Cardiac septum (tissue), 1 donor: ENCODE data around the gene DES. TPM values are rescaled to one million over a fixed set of nuclear protein-coding genes. Genes with fewer than 3 reads are reported as not detected.

Experiments
- DNase-seq: peaks from one replicate; pipeline ENCODE4 v3.0.0-alpha.2; 2020; ENCODE audit warnings: low spot score
- intact Hi-C: fragments of 100-400 bp; cut with DNase I; formaldehyde crosslinking; loops from one replicate; pipeline ENCODE4 v1.14.0; 2022
- total RNA-seq: library from RNA; stranded (reverse); fragmentation: NEBNext Ultra II Directional; extraction: Animal tissue kit (Norgen Biotek cat#: 25700); gene quantifications from one replicate; pipeline ENCODE4 v1.2.1, GENCODE V29; 2021
- donor health status: DM: no; HTN: no; CAD: no.

The DES gene
- total RNA-seq, 1 donor from 2014 or later, result 21,230 TPM

DNA sequence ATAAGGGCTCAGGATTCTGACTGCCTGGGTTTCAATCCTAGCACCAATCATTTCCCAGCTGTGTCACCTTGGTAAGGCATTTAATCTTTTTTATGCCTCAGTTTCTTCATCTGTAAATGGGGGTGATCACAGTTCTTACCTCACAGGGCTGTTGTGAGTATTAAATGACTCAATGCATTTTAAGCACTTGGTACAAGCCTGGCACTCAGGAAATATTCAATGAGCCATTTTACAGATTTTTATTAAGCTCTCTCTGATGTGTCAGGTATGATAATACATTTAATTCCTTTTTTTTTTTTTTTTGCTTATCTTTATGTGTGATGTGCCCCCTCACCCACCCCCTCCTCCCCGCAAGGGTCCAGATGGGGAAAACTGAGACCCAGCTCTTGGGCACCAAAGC, 28.5 kb downstream of the DES start:
- intact Hi-C loops, result no loop called here
- DNase-seq, result no peak

DNA sequence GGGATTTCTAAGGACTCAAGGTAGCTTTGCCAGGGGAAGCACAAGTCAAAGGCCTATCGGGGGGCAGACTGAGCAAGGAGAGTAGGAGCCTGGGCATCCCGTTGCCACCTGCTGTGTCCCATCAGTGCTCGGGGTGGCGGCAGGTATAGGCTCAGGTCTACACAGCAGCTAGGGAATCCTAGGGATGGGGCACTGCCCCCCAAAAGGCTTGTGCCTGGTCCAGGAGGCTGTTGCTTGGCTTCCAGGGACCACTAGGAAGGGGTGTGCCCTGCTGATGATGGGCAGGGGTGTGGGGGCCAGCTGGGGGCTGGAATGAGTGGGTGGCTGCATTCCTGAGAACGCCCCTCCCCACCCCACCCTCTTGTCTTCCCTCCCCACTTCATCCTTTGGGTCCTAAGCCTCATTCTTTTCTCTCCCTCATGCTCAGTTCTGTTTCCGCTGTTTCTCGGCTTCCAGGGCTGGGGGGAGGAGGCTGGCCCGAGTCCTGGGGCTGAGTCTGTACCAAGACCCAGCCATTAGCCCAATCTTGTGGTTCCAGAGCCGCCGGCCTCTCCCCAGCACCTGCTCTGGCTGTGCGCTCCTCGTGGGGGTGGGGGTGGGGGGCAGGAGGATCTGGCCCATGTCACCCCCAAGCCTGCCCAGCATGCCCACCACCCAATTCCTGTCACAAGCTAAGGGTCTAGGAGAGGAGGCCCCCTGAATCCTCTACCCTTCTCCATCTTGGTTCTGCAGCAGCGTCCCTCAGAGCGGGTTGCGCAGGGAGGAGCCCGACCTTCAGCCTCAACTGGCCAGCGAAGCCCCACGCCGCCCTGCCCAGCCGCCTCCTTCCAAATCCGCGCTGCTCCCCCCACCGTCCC, 29.3 kb downstream of the DES start:
- intact Hi-C loops, result no loop called here
- no peak for DNase-seq

- intact Hi-C loops, result no loop called here
- peak; percentile 74 for DNase-seq
Measured at GRCh38 chr2:219448099-219448775, 30.1 kb downstream of the DES start.

GRCh38 chr2:219448776-219449341, 30.7 kb downstream of the DES start:
- no peak for DNase-seq
- intact Hi-C loops, result no loop called here

DNA sequence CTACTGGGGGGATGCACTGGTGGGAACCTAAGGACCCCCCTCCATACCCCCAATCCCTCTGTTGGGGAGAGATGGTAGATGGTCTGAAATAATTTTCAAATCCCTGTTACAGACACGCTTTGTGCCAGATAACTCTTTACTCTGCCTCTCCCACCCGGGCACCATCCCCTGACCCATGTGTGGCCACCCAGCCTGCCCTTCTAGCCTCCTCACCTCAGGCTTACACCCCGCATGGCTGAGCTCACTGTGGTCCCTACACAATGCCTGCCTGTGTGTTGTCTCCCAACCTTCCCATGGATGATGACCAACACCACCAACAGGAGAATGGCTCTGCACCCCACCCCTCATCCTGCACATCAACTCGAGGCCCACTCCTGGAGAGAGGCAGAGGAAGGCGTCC, 31.4 kb downstream of the DES start:
- intact Hi-C loops, result no loop called here
- DNase-seq, result peak; percentile 60

- peak; percentile 86 for DNase-seq
- intact Hi-C loops, result loop anchor here (2.0 kb wide), 2 partner anchors 17 to 47 kb away; partner anchors contain the start of gene SPEG
Measured at GRCh38 chr2:219451661-219452360, 33.6 kb downstream of the DES start.

DNA sequence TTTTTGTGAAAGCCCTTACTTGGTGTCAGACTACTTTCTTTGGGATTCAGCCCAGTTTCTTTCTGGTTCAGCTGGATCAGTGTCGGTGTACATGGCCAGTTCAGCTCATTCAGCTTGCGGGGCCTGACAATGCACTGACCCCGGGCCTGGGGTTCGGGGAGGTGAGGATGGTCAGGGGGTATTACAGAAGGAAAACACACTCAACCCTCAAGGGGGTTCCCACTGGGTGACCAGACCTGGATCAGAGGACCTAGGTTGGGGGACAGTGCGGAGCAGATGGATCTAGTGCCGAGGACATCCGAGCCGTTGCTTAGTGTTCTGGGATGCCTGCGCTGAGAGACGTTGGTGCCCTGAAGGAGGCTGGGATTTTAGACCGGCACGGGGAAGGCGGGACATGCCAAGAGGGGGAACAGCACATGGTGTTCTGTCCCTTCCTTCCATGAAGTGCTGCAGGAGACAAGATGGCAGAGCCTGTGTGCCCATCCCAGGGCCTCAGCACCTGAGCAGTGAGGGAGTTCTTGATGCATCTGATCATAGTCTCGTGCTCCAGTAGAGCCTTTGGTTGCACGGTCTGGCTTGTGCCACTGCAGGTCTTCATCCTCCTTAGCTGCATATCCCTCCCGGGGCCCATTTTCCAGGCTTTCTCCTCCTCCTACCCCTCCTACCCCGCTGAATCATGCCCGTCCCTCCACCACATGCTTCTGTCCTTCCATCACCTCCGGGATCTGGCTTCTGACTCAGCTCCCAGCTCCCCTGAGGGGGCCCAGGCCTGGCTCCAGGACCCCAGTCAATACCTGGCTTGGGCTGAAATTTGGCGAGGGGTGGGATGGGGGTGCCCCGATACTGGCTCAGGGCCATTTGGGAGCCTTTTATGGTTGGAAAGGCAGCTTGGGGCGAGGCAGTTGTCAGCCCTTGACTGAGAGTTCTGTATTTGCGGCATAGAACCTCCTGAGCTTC, 34.5 kb downstream of the DES start:
- DNase-seq, result peak; percentile 78
- intact Hi-C loops, result loop anchor here (2.0 kb wide), 2 partner anchors 18 to 48 kb away; partner anchors contain the start of gene SPEG

DNA sequence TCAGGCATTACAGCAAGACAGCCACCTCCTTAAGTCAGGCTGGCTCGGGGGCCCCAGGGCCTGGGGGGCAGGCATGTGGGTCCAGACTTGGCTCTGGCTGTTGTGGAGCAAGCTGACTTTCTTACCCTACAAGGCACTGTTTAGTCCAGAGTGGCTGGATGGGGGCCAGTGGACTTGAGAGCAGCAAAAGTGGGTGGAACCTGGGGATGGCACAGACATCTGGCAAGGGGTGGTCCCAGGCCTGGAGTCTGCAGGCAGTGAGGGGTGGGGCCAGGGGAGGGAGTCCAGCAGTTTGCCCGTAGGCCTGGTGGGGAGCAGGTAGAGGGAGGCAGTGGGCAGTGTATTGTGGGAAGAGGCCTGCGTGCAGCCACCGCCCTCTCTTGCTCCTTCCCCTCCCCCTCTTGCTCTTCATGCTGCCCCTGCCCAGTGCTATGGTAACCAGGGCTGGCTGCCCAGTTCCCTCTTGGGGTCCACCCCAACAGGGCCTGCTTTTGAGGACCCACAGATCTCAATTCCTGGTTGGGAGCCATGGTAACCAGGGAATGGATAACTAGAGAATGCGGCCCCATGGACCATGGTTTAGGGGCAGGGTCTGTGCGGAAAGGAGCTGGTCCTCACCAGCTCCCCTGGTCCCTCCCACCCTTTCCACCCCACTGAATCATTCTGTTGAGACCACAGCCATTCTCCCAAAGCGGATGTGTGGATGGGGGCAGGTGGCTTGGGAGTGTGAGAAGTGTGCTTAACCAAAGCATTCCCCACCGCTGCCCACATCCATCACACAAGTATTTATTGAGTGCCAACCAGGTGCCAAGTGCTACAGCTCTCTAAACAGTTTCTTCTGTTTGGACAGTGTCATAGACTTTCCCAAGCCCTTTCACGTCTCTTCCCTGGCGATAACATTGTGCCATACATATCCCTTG, 35.8 kb downstream of the DES start:
- peak; percentile 91 for DNase-seq
- intact Hi-C loops, result loop anchor here (2.0 kb wide), 2 partner anchors 19 to 49 kb away; partner anchors contain the start of gene SPEG

DNA sequence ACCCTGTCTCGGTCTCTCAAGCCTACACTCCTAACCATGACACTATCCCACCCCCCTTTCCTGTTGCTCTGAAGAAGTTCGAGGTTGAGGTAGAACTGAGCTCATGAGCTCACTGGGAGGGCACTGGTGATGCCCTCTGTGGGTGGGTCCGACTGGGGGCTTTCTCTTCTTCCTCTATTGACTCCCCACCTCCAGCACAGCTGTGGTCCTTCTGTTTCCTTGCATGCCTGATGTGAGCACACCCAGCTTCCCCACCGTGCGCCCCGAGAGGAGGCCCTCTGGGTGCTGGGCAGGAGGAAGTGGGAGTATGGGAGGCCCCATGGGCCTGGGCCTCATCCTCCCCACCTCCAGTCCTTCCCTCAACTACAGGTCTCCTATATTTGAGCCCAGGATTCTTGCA, 37.4 kb downstream of the DES start:
- intact Hi-C loops, result no loop called here
- DNase-seq, result no peak

GRCh38 chr2:219457784-219458369, 39.7 kb downstream of the DES start:
- intact Hi-C loops, result loop anchor here (2.0 kb wide), 1 partner anchor 63 kb away; no protein-coding TSS in a partner anchor
- no peak for DNase-seq

GRCh38 chr2:219458996-219459395, 40.8 kb downstream of the DES start:
- no peak for DNase-seq
- intact Hi-C loops, result loop anchor here (2.0 kb wide), 1 partner anchor 62 kb away; no protein-coding TSS in a partner anchor

GRCh38 chr2:219459460-219460311, 41.5 kb downstream of the DES start:
- no peak for DNase-seq
- intact Hi-C loops, result loop anchor here (2.0 kb wide), 3 partner anchors 25 to 61 kb away; partner anchors contain the start of genes GMPPA and SPEG

DNA sequence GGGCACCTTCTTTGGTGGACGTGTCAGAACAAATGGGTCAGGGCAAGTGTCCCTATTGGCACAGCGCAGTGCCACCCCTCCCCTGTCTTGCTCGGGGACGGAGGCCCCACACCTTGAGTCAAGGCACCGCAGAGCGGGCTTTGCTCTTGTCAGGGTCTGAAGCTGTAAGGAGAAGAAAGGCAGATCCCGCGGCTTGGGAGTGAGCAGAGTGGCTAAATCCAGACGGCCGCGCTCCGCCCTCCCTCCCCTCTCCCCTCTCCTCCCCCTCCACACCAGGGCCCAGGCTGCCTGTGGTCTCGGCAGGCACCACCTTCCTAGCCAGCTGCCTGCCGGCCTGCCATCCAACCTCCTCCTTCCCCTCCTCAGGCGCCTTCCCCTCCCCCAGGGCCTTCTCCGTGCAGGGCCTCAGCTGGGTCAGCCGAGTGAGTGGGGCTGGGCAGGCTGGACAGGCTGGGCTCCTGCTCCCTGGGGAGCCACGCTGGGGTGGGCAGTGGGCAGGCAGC, 42.3 kb downstream of the DES start:
- intact Hi-C loops, result loop anchor here (2.0 kb wide), 2 partner anchors 26 to 38 kb away; partner anchors contain the start of genes GMPPA and SPEG
- peak; percentile 88 for DNase-seq

DNA sequence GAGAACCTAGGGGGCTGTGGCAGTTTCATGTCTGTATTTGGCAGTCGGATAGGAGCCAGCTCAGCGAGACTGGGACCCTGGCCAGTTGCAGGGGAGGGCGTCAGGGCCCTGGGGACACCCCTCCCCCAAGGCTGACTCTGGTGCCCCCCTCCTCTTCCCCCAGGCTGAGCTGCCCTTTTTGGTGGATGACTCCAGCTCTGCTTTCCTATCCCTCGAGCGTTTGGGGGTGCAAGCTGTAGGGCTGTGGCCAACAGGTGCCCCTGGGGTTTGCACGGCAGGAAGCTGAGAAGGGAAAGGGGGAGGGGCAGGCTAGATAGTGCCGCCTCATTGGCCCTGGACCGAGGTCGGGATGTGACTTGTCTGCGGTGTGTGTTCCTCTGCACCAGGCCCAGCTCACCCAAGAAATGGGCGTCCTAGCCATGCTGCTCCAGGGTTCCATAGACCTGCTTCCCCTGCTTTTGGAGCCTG, 42.9 kb downstream of the DES start:
- intact Hi-C loops, result loop anchor here (2.0 kb wide), 2 partner anchors 26 to 38 kb away; partner anchors contain the start of genes GMPPA and SPEG
- DNase-seq, result no peak

- intact Hi-C loops, result loop anchor here (2.0 kb wide), 2 partner anchors 27 to 37 kb away; partner anchors contain the start of genes GMPPA and SPEG
- no peak for DNase-seq
Measured at GRCh38 chr2:219461669-219462068, 43.5 kb downstream of the DES start.

- intact Hi-C loops, result no loop called here
- no peak for DNase-seq
Measured at GRCh38 chr2:219462349-219462748, 44.2 kb downstream of the DES start.
